HepG2 (cell line): ENCODE data around the gene ARSB. TPM values are rescaled to one million over a fixed set of nuclear protein-coding genes. Genes with fewer than 3 reads are reported as not detected.

Experiments used
- AHDC1 ChIP-seq: sonication (generic); formaldehyde crosslinking; IDR thresholded peaks from 2 replicates; pipeline ENCODE4 v1.5.1; 2020; ENCODE audit warnings: mild to moderate bottlenecking, missing genetic modification reagents, borderline replicate concordance
- CENPBD1 ChIP-seq: sonication (generic); formaldehyde crosslinking; IDR thresholded peaks from 2 replicates; pipeline ENCODE4 v1.8.0; 2022; ENCODE audit warnings: missing genetic modification reagents, low read depth, mild to moderate bottlenecking, borderline replicate concordance
- FOXO1 ChIP-seq: sonication (generic); formaldehyde crosslinking; IDR thresholded peaks from 2 replicates; pipeline ENCODE4 v1.4.0; 2020; ENCODE audit warnings: missing genetic modification reagents
- FOXP1 ChIP-seq, 2 experiments: fragments of 450-650 bp in 1 of 2; IDR thresholded peaks; 2 replicates each; pipeline ENCODE4 v1.6.1; 2017 to 2018; ENCODE audit warnings: antibody characterized with exemption in 1 of 2
- HCFC1 ChIP-seq: fragments of 150-350 bp; IDR thresholded peaks from 2 replicates; pipeline ENCODE4 v1.6.1; 2014; ENCODE audit warnings: low read depth, low read length
- MYPOP ChIP-seq: sonication (generic); formaldehyde crosslinking; IDR thresholded peaks from 2 replicates; pipeline ENCODE4 v1.8.1; 2023; ENCODE audit warnings: mild to moderate bottlenecking, moderate library complexity, missing genetic modification reagents
- PRDM15 ChIP-seq: sonication (generic); formaldehyde crosslinking; IDR thresholded peaks from 2 replicates; pipeline ENCODE4 v1.4.0; 2020; ENCODE audit warnings: missing genetic modification reagents
- RELA ChIP-seq: sonication (generic); formaldehyde crosslinking; IDR thresholded peaks from 2 replicates; pipeline ENCODE4 v1.4.0; 2020; ENCODE audit warnings: missing genetic modification reagents
- SUZ12 ChIP-seq: fragments of 150-350 bp; IDR thresholded peaks from 2 replicates; pipeline ENCODE4 v1.6.1; 2014; ENCODE audit warnings: low read depth, low read length
- TFE3 ChIP-seq: IDR thresholded peaks from 2 replicates; pipeline ENCODE4 v1.6.1; 2016
- XBP1 ChIP-seq: sonication (generic); formaldehyde crosslinking; IDR thresholded peaks from 2 replicates; pipeline ENCODE4 v1.5.0; 2020; ENCODE audit warnings: missing genetic modification reagents
- ZNF556 ChIP-seq: sonication (generic); formaldehyde crosslinking; IDR thresholded peaks from 2 replicates; pipeline ENCODE4 v1.4.0; 2020; ENCODE audit warnings: mild to moderate bottlenecking, missing genetic modification reagents, borderline replicate concordance
- ZNF564 ChIP-seq: sonication (generic); formaldehyde crosslinking; IDR thresholded peaks from 2 replicates; pipeline ENCODE4 v1.8.1; 2023; ENCODE audit warnings: mild to moderate bottlenecking, missing genetic modification reagents
- polyA plus RNA-seq, 8 experiments: library from polyadenylated mRNA; depleted of rRNA in 3 of 8; stranded (reverse) in 7 of 8; unstranded in 1 of 8; fragments of >200 nt; fragmentation: Illumina TruSeq in 4 of 8; extraction: Trizol in 4 of 8; gene quantifications; 2 replicates each; pipeline versions ENCODE4 v1.2.1 to v1.2.3, GENCODE V29; 2011 to 2016; ENCODE audit warnings: low read depth in 4 of 8, missing spikeins in 1 of 8, mixed read lengths in 1 of 8; ENCODE audit not compliant: insufficient read depth in 1 of 8
- total RNA-seq, 5 experiments: library from RNA; depleted of rRNA; stranded (reverse); fragments of >200 nt; fragmentation: Illumina TruSeq; extraction: Trizol; gene quantifications; 2 replicates each; pipeline ENCODE4 v1.2.3, GENCODE V29; 2016; ENCODE audit warnings: low read depth in 1 of 5

The ARSB gene
- total and polyA plus RNA-seq, 2 of the 13 experiments (the other 11 are each of a cell fraction or from before 2014, with no cell fraction given), result 52.6 to 66.4 TPM

GRCh38 chr5:79002374-79002773 is 17.3 kb upstream of the ARSB start (continued):
- no peak for TF ChIP-seq TFE3
- peak; percentile 34; the same call in 1 of the 2 replicates for TF ChIP-seq AHDC1 (CRISPR knock-in tag)
- TF ChIP-seq ZNF564 (CRISPR knock-in tag), result no peak
- no peak for TF ChIP-seq MYPOP (CRISPR knock-in tag)
- no peak for TF ChIP-seq HCFC1
- no peak for TF ChIP-seq FOXP1 (IDR thresholded peaks at IDR 0.05)
- peak; percentile 78 for TF ChIP-seq FOXP1 (CRISPR knock-in tag; IDR thresholded peaks at IDR 0.05)
- no peak for TF ChIP-seq SUZ12
- TF ChIP-seq CENPBD1 (CRISPR knock-in tag), result no peak
- no peak for TF ChIP-seq XBP1 (CRISPR knock-in tag)
- TF ChIP-seq FOXO1 (CRISPR knock-in tag), result peak; percentile 21; the same call in 1 of the 2 replicates
- no peak for TF ChIP-seq RELA (CRISPR knock-in tag)
- TF ChIP-seq PRDM15 (CRISPR knock-in tag), result no peak
- no peak for TF ChIP-seq ZNF556 (CRISPR knock-in tag)
